ENCODE measurements around the gene NDUFAF2. TPM values are rescaled to one million over a fixed set of nuclear protein-coding genes. Genes with fewer than 3 reads are reported as not detected.

NDUFAF2 gene
- total and polyA plus RNA-seq, 10 of the 15 experiments (the other 5 are each of a cell fraction or from before 2014, with no cell fraction given) = 22.4 to 121 (median 65.3) TPM

GRCh38 chr5:60929024-60929423 is 16.0 kb upstream of the NDUFAF2 start:
- no peaks in the 10 kb centered on the region for H3K4me1 ChIP-seq (ENCODE audit: control insufficient read depth, insufficient read depth, low read length)
- no peaks in the 10 kb centered on the region for H3K27me3 ChIP-seq (replicated peaks in 1 of 2; ENCODE audit: control insufficient read depth in 2 of 2, insufficient read depth in 2 of 2, low read length in 1 of 2)
- H3K9me3 ChIP-seq (replicated peaks; ENCODE audit: control insufficient read depth, insufficient read depth, low read length) = no peaks in the 10 kb centered on the region
- no peak overlapping the region for H3K27ac ChIP-seq (ENCODE audit: control insufficient read depth, insufficient read depth)
- ATAC-seq (no peak), DNase-seq (ENCODE audit: low read depth, low spot score) (no peak), FAIRE-seq (no peak)
- H3K4me3 ChIP-seq = no peak overlapping the region
- no peaks in the 10 kb centered on the region; a peak in 1 of 4 replicates for H3K36me3 ChIP-seq (ENCODE audit: control insufficient read depth in 2 of 2, insufficient read depth in 2 of 2, low read length in 1 of 2)
- no peak overlapping the region for H2AFZ ChIP-seq (ENCODE audit: control insufficient read depth, low read depth, low read length)
- BruUV-seq (replicated peaks) = no TSS peak
- intact Hi-C loops (cut with micrococcal nuclease; ENCODE audit: unreplicated experiment) = no loop called here
- WGBS (ENCODE audit: insufficient coverage, insufficient replicate concordance, low lambda C conversion rate, missing lambda C conversion rate) = 76% methylated on average over 6 of the region's 6 CpGs
- H3K79me2 ChIP-seq (ENCODE audit: control insufficient read depth, insufficient read depth, low read length) = no peaks in the 10 kb centered on the region
- ChIA-PET SMC1A (ENCODE audit: uncharacterized antibody, unreplicated experiment) (interaction anchor here (0.7 kb wide), 1 partner anchor 240 kb away, joined by 3 read pairs; no protein-coding TSS in a partner anchor), RAD21 (ENCODE audit: unreplicated experiment) (interaction anchor here (0.9 kb wide), 1 partner anchor 252 kb away, joined by 4 read pairs; no protein-coding TSS in a partner anchor), CTCF (interaction anchor here (0.7 to 3.4 kb wide), 4 partner anchors 11 to 251 kb away, joined by 3 to 13 read pairs (median 3); partner anchors contain the start of genes ERCC8 and NDUFAF2), POLR2A (no interaction called here)
- H3K4me2 ChIP-seq (ENCODE audit: control insufficient read depth, insufficient read depth) = no peak overlapping the region
- in situ Hi-C loops (cut with MboI) = loop anchor here (25.0 kb wide), 1 partner anchor 242 kb away; no protein-coding TSS in a partner anchor
- no peak overlapping the region for H3K9ac ChIP-seq (ENCODE audit: control insufficient read depth, insufficient read depth, low read length)
- no peaks in the 10 kb centered on the region for H4K20me1 ChIP-seq (ENCODE audit: control insufficient read depth, insufficient read depth)
- no peak for TF ChIP-seq IKZF1 (conservative IDR thresholded peaks at IDR 0.05)
- peak in 1 of 3 experiments; percentile 29; a peak in 1 of 6 replicates for TF ChIP-seq CTCF (IDR thresholded peaks at IDR 0.05 in 2 of 3, conservative IDR thresholded peaks at IDR 0.05 in 1 of 3; ENCODE audit: control insufficient read depth in 2 of 3, extremely low read depth in 1 of 3, insufficient read depth in 1 of 3, low read depth in 3 of 3, low read length in 3 of 3)
- no peak for TF ChIP-seq NFYB (IDR thresholded peaks at IDR 0.05; ENCODE audit: insufficient read depth, low read depth, low read length)
- TF ChIP-seq TARDBP (IDR thresholded peaks at IDR 0.05; ENCODE audit: borderline replicate concordance) = no peak

GRCh38 chr5:60943624-60944023 is 1.4 kb upstream of the NDUFAF2 start:
- CTCF ChIA-PET = interaction anchor here (1.0 kb wide), 1 partner anchor 9 kb away, joined by 3 read pairs; no protein-coding TSS in a partner anchor
- H2AFZ ChIP-seq (ENCODE audit: control insufficient read depth, low read depth, low read length) = no peak overlapping the region
- intact Hi-C loops (cut with micrococcal nuclease; ENCODE audit: unreplicated experiment) (loop anchor here (5.0 kb wide), 1 partner anchor 641 kb away; no protein-coding TSS in a partner anchor), in situ Hi-C loops (cut with MboI) (loop anchor here (25.0 kb wide), 1 partner anchor 256 kb away; no protein-coding TSS in a partner anchor)
- H3K4me2 ChIP-seq (ENCODE audit: control insufficient read depth, insufficient read depth) = peak overlapping the region; percentile 83
- SMC1A ChIA-PET (ENCODE audit: uncharacterized antibody, unreplicated experiment) = no interaction called here
- 62% methylated on average over 3 of the region's 3 CpGs for WGBS (ENCODE audit: insufficient coverage, insufficient replicate concordance, low lambda C conversion rate, missing lambda C conversion rate)
- no peaks in the 10 kb centered on the region; a peak in 2 of 4 replicates for H3K36me3 ChIP-seq (ENCODE audit: control insufficient read depth in 2 of 2, insufficient read depth in 2 of 2, low read length in 1 of 2)
- H3K9ac ChIP-seq (ENCODE audit: control insufficient read depth, insufficient read depth, low read length) = no peak overlapping the region
- H3K79me2 ChIP-seq (ENCODE audit: control insufficient read depth, insufficient read depth, low read length) = peaks cover 45% of the 10 kb centered on the region
- no peak for FAIRE-seq
- DNase-seq (ENCODE audit: low read depth, low spot score) = no peak
- no peaks in the 10 kb centered on the region; the same call in 2 of the 3 replicates for H3K9me3 ChIP-seq (replicated peaks; ENCODE audit: control insufficient read depth, insufficient read depth, low read length)
- BruUV-seq (replicated peaks) = no TSS peak
- TF ChIP-seq DPF2 (IDR thresholded peaks at IDR 0.05) = no peak
- TF ChIP-seq EP300 (IDR thresholded peaks at IDR 0.05; ENCODE audit: borderline replicate concordance in 1 of 2, control insufficient read depth in 1 of 2, low read depth in 2 of 2, low read length in 2 of 2) = no peak
- H3K4me1 ChIP-seq (ENCODE audit: control insufficient read depth, insufficient read depth, low read length) = no peaks in the 10 kb centered on the region
- RAD21 ChIA-PET (ENCODE audit: unreplicated experiment) = no interaction called here
- POLR2A ChIA-PET = no interaction called here
- peak overlapping the region; percentile 98; the same call in 1 of the 2 replicates for H3K4me3 ChIP-seq
- no peaks in the 10 kb centered on the region for H3K27me3 ChIP-seq (replicated peaks in 1 of 2; ENCODE audit: control insufficient read depth in 2 of 2, insufficient read depth in 2 of 2, low read length in 1 of 2)
- H4K20me1 ChIP-seq (ENCODE audit: control insufficient read depth, insufficient read depth) = no peaks in the 10 kb centered on the region
- no peak for ATAC-seq
- H3K27ac ChIP-seq (ENCODE audit: control insufficient read depth, insufficient read depth) = no peak overlapping the region
